ENCODE measurements around the gene GAS1.

Gene GAS1

GRCh38 chr9:86962692-86963091 lies 15.4 kb upstream of the GAS1 start:
- no peak for DNase-seq

- DNase-seq = no peak
Measured at GRCh38 chr9:86960938-86961337, 13.6 kb upstream of the GAS1 start.

GRCh38 chr9:86958203-86958602 lies 10.9 kb upstream of the GAS1 start:
- no peak for DNase-seq

- no peak for DNase-seq
Measured at GRCh38 chr9:86955561-86955960, 8.3 kb upstream of the GAS1 start.

GRCh38 chr9:86955042-86955441 lies 7.7 kb upstream of the GAS1 start:
- no peak for DNase-seq

DNA sequence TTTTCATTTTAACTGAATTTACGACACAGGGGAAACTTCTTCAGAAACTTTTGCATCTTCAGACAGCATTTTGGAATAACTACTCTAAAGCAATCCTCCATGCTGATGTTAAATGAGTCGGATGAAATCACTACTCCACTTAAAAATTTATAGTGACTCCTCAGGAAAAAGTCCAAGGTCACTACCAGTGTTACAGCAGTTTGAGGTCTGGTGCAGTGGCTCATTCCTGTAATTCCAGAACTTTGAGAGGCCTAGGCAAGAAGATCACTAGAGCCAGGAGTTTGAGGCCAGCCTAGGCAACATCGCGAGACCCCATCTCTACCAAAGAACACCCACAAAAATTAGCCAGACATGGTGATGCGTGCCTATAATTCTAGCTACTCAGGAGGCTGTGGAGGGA lies 5.9 kb upstream of the GAS1 start:
- no peak for DNase-seq

GRCh38 chr9:86948074-86948929 lies 996 bp upstream of the GAS1 start:
- DNase-seq = peak; percentile 48 to 80

DNA sequence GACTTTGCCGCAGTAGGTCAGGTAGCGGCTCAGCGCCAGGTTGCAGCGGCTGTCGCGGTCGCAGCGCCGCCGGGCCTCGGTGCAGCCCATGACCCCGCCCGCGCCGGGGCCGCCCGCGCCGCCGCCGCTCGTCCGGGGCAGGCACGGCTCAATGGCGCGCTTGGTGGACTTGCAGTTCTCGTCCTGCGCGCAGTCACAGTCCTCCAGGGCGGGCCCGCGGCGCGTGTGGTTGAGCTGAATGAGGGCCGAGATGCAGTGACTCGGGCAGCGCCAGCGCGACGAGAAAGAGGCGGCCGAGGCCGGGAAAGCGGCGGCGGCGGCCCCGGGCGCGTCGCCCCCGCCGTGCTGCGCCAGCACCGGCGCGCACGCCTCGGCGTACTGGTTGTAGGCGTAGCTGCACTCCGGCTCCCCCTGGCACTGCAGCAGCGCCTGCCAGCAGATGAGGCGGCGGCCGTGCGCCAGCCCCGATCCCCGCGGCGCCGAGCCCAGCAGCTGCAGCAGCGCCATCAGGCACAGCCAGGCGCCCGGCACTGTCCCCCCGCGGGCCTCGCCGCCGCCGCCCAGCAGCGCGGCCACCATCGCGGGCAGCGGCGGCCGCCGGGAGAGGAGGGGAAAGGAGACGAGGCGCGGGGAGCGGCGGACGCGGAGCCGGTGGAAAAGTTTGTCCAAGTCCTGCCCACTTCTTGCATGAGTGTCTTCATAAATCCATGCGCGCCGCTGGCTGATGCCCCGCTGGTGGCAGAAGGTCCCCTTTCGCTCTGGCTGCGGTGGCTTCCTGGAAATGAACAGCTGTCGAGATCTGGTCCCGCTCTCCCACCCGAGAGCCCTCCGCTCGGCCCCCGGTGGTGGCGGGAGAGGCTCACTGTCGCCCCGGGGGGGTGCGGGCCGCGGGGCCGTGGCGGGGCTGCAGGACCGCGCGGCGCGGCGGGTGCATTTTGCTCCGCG lies 833 bp downstream of the GAS1 start:
- peak; percentile 25 for DNase-seq

DNA sequence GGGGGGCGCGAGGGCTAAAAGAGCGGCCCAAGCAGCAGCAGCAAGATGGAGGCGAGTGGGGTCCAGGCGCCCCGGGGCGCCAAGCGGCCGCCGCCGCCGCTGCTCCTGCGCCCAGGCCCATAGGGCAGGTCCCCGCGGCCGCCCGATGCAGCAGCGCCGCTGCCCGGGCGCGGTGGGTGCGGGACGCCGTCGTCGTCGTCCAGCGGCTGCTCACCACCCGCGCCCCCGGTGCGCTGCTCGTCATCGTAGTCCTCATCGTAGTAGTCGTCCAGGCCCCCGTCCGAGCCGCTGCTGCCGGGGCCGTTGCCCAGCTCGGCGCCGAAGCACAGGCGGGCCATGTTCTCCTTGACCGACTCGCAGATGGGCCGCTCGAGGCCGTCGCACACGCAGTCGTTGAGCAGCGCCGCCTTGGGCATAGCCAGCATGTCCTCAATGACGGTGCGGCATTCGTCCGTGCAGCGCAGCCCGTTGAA lies 1.5 kb downstream of the GAS1 start:
- peak in 1 of 2 donors; percentile 1 for DNase-seq

DNA sequence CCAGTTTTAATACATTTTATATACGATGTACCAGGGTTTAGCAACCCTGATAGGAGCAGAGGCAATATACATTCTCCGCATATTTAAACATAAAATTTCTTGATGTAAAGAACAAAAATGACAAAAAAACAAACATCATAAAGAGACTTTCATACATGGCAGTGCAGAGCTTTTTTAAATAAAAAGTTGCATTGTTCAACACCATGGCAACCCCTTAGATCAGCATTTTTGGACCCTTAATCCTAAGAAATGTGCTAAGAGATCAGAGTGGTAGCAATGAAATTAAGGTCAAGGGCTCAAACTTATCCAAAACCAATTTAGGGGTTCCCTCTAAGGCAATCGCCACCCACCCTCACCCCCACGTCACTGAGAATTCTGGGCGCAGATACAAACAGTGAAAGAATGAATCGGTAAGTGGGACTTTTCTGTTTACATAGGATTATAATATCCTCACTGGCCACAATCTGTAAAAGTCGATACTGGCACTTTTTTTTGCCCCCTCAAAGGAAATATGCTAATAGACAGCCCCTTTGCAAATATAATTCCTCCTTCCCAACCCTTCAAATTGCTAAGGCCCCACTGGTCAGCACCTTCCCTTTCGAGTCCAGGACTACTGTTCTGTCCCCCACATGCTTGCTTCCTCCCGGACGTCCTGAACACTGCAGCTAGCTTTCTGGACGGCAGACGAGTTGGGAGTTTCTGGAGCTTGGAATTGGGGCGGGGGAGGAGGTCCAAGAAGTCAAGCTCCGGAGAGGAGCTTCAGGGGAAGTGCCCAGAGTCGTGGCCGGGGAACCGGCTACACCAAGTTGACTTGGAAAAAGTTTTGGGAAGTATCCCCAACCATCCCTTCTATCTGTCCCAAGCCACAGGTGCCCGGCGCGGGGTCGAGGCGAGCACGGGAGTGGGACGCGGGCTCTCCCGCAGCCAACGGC lies 2.2 kb downstream of the GAS1 start:
- no peak for DNase-seq

- no peak for DNase-seq
Measured at GRCh38 chr9:86943201-86944113, 3.8 kb downstream of the GAS1 start.

DNA sequence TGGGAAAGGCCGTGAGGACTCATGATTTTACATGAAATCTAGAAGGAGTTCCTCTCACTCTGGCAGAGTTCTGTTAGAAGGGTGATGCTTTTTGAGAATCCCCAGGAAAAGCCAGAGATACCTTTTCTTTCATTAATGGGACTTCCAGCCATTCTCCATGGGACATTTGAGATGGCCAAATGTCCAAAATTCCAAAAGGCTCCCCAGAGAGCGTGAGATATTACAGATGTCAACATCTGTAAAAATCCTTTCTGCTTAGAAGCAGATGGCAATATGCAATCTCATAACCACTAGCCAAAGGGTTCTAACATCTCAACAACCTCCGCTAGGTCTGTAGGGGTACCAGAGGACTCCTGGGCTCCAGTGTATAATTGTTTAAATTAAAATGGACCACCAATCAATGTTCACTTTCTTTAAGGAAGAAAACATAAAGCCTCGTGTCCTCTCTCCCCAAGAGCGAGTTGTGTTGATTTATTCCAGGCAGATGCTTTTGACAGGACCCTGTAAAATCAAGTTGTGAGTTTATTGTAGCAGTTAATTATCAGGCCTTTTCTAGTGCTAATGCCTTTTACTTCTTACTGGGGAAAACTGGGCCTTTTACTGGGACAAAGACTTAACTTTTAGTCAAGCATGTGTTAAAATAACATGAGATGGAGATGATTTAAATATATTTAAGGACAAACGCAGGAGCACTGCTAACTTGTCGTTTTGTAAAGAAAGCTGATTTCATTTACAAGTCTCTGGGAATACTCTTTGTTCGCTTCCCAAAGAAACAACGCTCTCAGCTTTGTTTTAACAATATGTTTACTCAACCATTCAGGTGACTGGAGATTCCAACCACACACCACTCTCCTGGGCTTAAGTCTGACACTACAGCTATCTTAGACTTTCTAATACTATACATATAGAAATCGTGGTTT lies 4.8 kb downstream of the GAS1 start:
- no peak for DNase-seq

GRCh38 chr9:86941197-86941596 lies 6.1 kb downstream of the GAS1 start:
- no peak for DNase-seq

DNA sequence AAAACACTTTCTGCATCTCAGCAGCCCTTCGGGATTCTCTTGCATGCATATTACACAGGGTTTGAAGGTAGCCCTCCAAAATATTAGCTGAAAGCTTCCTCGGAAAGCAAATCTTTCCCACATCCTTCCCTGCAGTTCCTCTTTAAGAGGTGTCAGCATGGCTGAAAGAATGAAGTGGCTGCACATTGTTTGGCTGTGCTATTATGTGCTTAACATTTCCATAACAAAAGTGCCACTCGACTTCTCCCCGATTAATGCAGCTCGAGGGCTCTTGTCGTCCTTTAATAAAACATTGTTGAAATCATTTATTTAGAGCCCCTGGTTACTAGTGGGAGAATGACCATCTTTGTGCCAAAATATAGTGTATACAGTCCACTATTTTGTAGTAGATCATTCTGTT lies 6.5 kb downstream of the GAS1 start:
- no peak for DNase-seq

DNA sequence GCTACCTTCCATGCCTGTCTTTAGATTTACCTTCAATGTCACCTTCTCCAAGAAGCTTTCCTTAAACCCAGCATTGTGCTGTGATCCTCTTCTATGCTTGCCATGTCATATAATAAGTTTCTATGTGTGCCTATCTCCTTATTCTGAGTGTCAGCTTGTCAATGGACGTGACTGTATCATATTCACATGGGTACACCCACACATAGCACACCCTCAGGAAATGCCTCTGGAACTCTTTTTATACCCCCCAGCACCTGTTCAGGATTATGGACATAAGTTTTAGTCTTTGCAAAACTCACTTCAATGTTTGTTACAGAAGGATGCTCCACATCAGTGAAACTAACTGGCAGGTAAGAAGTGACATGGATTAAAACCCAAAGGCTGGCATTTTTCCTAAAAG lies 7.4 kb downstream of the GAS1 start:
- no peak for DNase-seq

- DNase-seq = no peak
Measured at GRCh38 chr9:86939321-86939720, 8.0 kb downstream of the GAS1 start.

GRCh38 chr9:86938780-86939179 lies 8.5 kb downstream of the GAS1 start:
- DNase-seq = no peak

DNA sequence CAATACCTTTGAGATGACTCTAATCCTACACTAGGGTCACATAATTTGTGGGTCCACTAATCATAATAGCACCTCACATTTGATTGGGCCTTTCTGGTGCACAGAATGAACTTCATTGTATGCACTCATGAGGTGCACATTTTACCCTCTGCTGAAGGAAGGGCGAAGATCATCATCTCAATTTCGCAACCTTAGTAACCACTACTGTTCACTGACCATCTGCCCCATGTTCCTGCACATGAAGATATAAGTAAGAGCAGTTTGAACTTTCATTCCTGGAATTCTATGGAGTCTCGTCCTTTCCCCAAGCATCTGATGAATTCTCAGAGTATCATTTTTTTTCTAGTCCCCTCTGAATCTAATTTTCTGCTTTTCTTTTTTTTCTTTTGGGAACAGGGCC lies 21.2 kb downstream of the GAS1 start:
- no peak for DNase-seq

DNA sequence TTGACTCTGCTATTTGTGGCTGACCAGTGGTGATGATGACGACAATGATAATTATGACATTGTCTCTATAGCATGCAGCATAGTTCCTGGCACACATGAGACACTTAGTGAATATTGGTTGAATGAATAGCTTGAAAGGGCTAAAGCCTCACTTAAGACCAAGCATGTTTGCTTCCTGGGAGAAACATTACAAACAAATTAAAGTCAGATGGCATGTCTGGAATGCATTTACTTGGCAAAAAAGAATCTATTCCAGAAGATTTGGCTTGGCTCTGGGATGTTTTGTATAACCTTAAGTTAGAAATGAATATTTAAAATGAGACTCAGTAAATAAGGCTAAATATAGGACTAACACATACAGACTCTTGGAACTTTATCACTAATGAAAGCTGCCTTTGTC lies 21.6 kb downstream of the GAS1 start:
- DNase-seq = no peak

GRCh38 chr9:86924206-86924605 lies 23.1 kb downstream of the GAS1 start:
- peak in 1 of 2 donors; percentile 8 for DNase-seq

Measured in inflammatory macrophage treated with lipopolysaccharide for 1 hour (primary cell).